HepG2 (cell line): ENCODE data around the gene ZMYND19. TPM values are rescaled to one million over a fixed set of nuclear protein-coding genes. Genes with fewer than 3 reads are reported as not detected.

ENCODE experiments used
- ARID2 ChIP-seq: sonication (generic); formaldehyde crosslinking; IDR thresholded peaks from 2 replicates; pipeline ENCODE4 v1.8.1; 2022; ENCODE audit warnings: mild to moderate bottlenecking, missing genetic modification reagents, borderline replicate concordance
- BCL3 ChIP-seq: sonication (generic); formaldehyde crosslinking; IDR thresholded peaks from 2 replicates; pipeline ENCODE4 v1.5.1; 2020; ENCODE audit warnings: mild to moderate bottlenecking, missing genetic modification reagents, moderate library complexity
- CEBPB ChIP-seq: IDR thresholded peaks from 2 replicates; pipeline ENCODE4 v1.6.1; 2011; ENCODE audit warnings: low read depth, low read length, improper control_type of control experiment, borderline replicate concordance
- EEA1 ChIP-seq: sonication (generic); formaldehyde crosslinking; IDR thresholded peaks from 2 replicates; pipeline ENCODE4 v1.5.1; 2020; ENCODE audit warnings: mild to moderate bottlenecking, missing genetic modification reagents, borderline replicate concordance
- FOXA3 ChIP-seq: IDR thresholded peaks from 2 replicates; pipeline ENCODE4 v1.6.1; 2016; ENCODE audit warnings: missing genetic modification reagents, missing compliant biosample characterization
- KLF12 ChIP-seq: sonication (generic); formaldehyde crosslinking; IDR thresholded peaks from 2 replicates; pipeline ENCODE4 v1.4.0; 2020; ENCODE audit warnings: missing genetic modification reagents, borderline replicate concordance
- NCOA1 ChIP-seq: sonication (generic); formaldehyde crosslinking; IDR thresholded peaks from 2 replicates; pipeline ENCODE4 v1.9.0; 2021; ENCODE audit warnings: missing genetic modification reagents
- SP1 ChIP-seq, 2 experiments: fragments of 450-650 bp in 1 of 2; sonication (generic) in 1 of 2; formaldehyde crosslinking in 1 of 2; IDR thresholded peaks; 2 replicates each; pipeline versions ENCODE4 v1.4.0 to v1.6.1; 2016 to 2020; ENCODE audit warnings: missing genetic modification reagents in 1 of 2
- STAG1 ChIP-seq: sonication (generic); formaldehyde crosslinking; IDR thresholded peaks from 2 replicates; pipeline ENCODE4 v1.4.0; 2020; ENCODE audit warnings: missing genetic modification reagents
- ZBTB20 ChIP-seq: sonication (generic); formaldehyde crosslinking; IDR thresholded peaks from 2 replicates; pipeline ENCODE4 v1.8.1; 2023; ENCODE audit warnings: missing genetic modification reagents, low read depth, mild to moderate bottlenecking, borderline replicate concordance
- ZNF547 ChIP-seq: sonication (generic); formaldehyde crosslinking; IDR thresholded peaks from 2 replicates; pipeline ENCODE4 v1.5.1; 2020; ENCODE audit warnings: mild to moderate bottlenecking, missing genetic modification reagents
- polyA plus RNA-seq, 8 experiments: library from polyadenylated mRNA; depleted of rRNA in 3 of 8; stranded (reverse) in 7 of 8; unstranded in 1 of 8; fragments of >200 nt; fragmentation: Illumina TruSeq in 4 of 8; extraction: Trizol in 4 of 8; gene quantifications; 2 replicates each; pipeline versions ENCODE4 v1.2.1 to v1.2.3, GENCODE V29; 2011 to 2016; ENCODE audit warnings: low read depth in 4 of 8, missing spikeins in 1 of 8, mixed read lengths in 1 of 8; ENCODE audit not compliant: insufficient read depth in 1 of 8
- total RNA-seq, 5 experiments: library from RNA; depleted of rRNA; stranded (reverse); fragments of >200 nt; fragmentation: Illumina TruSeq; extraction: Trizol; gene quantifications; 2 replicates each; pipeline ENCODE4 v1.2.3, GENCODE V29; 2016; ENCODE audit warnings: low read depth in 1 of 5
- TF ChIP-seq, protein P1 (sequence below): sonication (generic); formaldehyde crosslinking; IDR thresholded peaks from 2 replicates; pipeline ENCODE4 v1.4.0; 2020; ENCODE audit warnings: missing genetic modification reagents, borderline replicate concordance
- TF ChIP-seq, protein P2 (sequence below), 2 experiments: IDR thresholded peaks; 2 replicates each; pipeline ENCODE4 v1.6.1; 2011 to 2012; ENCODE audit warnings: low read length in 2 of 2, borderline replicate concordance in 1 of 2, low read depth in 1 of 2, mild to moderate bottlenecking in 1 of 2, moderate library complexity in 1 of 2
- TF ChIP-seq, protein P3 (sequence below): sonication (generic); formaldehyde crosslinking; IDR thresholded peaks from 2 replicates; pipeline ENCODE4 v1.4.0; 2020; ENCODE audit warnings: missing genetic modification reagents

ZMYND19 gene
- total and polyA plus RNA-seq, 2 of the 13 experiments (the other 11 are each of a cell fraction or from before 2014, with no cell fraction given), result 21.3 to 38.7 TPM

- TF ChIP-seq, protein P1, sequence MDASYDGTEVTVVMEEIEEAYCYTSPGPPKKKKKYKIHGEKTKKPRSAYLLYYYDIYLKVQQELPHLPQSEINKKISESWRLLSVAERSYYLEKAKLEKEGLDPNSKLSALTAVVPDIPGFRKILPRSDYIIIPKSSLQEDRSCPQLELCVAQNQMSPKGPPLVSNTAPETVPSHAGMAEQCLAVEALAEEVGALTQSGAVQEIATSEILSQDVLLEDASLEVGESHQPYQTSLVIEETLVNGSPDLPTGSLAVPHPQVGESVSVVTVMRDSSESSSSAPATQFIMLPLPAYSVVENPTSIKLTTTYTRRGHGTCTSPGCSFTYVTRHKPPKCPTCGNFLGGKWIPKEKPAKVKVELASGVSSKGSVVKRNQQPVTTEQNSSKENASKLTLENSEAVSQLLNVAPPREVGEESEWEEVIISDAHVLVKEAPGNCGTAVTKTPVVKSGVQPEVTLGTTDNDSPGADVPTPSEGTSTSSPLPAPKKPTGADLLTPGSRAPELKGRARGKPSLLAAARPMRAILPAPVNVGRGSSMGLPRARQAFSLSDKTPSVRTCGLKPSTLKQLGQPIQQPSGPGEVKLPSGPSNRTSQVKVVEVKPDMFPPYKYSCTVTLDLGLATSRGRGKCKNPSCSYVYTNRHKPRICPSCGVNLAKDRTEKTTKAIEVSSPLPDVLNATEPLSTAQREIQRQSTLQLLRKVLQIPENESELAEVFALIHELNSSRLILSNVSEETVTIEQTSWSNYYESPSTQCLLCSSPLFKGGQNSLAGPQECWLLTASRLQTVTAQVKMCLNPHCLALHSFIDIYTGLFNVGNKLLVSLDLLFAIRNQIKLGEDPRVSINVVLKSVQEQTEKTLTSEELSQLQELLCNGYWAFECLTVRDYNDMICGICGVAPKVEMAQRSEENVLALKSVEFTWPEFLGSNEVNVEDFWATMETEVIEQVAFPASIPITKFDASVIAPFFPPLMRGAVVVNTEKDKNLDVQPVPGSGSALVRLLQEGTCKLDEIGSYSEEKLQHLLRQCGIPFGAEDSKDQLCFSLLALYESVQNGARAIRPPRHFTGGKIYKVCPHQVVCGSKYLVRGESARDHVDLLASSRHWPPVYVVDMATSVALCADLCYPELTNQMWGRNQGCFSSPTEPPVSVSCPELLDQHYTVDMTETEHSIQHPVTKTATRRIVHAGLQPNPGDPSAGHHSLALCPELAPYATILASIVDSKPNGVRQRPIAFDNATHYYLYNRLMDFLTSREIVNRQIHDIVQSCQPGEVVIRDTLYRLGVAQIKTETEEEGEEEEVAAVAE (CRISPR knock-in tag), result peak; percentile 67; the same call in 1 of the 2 replicates
- TF ChIP-seq ZBTB20 (CRISPR knock-in tag) (no peak), NCOA1 (no peak), EEA1 (0 out of 2 replicates have a peak, but pooled peaks have one; percentile 61), ZNF547 (CRISPR knock-in tag) (peak; percentile 94), ARID2 (no peak), CEBPB (no peak), SP1 (IDR thresholded peaks at IDR 0.05) (no peak), SP1 (CRISPR knock-in tag; IDR thresholded peaks at IDR 0.05) (no peak), FOXA3 (CRISPR knock-in tag) (no peak), BCL3 (peak; percentile 57; the same call in 1 of the 2 replicates), STAG1 (CRISPR knock-in tag) (no peak), KLF12 (peak; percentile 3; the same call in 1 of the 2 replicates)
- TF ChIP-seq, protein P2, sequence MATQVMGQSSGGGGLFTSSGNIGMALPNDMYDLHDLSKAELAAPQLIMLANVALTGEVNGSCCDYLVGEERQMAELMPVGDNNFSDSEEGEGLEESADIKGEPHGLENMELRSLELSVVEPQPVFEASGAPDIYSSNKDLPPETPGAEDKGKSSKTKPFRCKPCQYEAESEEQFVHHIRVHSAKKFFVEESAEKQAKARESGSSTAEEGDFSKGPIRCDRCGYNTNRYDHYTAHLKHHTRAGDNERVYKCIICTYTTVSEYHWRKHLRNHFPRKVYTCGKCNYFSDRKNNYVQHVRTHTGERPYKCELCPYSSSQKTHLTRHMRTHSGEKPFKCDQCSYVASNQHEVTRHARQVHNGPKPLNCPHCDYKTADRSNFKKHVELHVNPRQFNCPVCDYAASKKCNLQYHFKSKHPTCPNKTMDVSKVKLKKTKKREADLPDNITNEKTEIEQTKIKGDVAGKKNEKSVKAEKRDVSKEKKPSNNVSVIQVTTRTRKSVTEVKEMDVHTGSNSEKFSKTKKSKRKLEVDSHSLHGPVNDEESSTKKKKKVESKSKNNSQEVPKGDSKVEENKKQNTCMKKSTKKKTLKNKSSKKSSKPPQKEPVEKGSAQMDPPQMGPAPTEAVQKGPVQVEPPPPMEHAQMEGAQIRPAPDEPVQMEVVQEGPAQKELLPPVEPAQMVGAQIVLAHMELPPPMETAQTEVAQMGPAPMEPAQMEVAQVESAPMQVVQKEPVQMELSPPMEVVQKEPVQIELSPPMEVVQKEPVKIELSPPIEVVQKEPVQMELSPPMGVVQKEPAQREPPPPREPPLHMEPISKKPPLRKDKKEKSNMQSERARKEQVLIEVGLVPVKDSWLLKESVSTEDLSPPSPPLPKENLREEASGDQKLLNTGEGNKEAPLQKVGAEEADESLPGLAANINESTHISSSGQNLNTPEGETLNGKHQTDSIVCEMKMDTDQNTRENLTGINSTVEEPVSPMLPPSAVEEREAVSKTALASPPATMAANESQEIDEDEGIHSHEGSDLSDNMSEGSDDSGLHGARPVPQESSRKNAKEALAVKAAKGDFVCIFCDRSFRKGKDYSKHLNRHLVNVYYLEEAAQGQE (IDR thresholded peaks at IDR 0.05; ENCODE audit: borderline replicate concordance in 1 of 2, low read depth in 1 of 2, low read length in 2 of 2), result no peak
- TF ChIP-seq, protein P3, sequence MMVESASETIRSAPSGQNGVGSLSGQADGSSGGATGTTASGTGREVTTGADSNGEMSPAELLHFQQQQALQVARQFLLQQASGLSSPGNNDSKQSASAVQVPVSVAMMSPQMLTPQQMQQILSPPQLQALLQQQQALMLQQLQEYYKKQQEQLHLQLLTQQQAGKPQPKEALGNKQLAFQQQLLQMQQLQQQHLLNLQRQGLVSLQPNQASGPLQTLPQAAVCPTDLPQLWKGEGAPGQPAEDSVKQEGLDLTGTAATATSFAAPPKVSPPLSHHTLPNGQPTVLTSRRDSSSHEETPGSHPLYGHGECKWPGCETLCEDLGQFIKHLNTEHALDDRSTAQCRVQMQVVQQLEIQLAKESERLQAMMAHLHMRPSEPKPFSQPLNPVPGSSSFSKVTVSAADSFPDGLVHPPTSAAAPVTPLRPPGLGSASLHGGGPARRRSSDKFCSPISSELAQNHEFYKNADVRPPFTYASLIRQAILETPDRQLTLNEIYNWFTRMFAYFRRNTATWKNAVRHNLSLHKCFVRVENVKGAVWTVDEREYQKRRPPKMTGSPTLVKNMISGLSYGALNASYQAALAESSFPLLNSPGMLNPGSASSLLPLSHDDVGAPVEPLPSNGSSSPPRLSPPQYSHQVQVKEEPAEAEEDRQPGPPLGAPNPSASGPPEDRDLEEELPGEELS (CRISPR knock-in tag), result no peak
These were observed 38.1 kb downstream of the ZMYND19 start (continued) for GRCh38 chr9:137552022-137552768.
